GM23248 (cell line): ENCODE data around the gene GPR137B.

ENCODE experiments used
- EZH2 ChIP-seq: fragments of 200-600 bp; sonication (generic); IDR thresholded peaks from 2 replicates; pipeline ENCODE4 v1.6.1; 2018; ENCODE audit warnings: antibody characterized with exemption, mild to moderate bottlenecking; ENCODE audit not compliant: insufficient read depth, poor library complexity, severe bottlenecking
- EZH2phosphoT487 ChIP-seq: fragments of 200-600 bp; sonication (generic); IDR thresholded peaks from 2 replicates; pipeline ENCODE4 v1.6.1; 2018; ENCODE audit warnings: antibody characterized with exemption, moderate library complexity, mild to moderate bottlenecking, low read depth; ENCODE audit not compliant: insufficient read depth

DNA sequence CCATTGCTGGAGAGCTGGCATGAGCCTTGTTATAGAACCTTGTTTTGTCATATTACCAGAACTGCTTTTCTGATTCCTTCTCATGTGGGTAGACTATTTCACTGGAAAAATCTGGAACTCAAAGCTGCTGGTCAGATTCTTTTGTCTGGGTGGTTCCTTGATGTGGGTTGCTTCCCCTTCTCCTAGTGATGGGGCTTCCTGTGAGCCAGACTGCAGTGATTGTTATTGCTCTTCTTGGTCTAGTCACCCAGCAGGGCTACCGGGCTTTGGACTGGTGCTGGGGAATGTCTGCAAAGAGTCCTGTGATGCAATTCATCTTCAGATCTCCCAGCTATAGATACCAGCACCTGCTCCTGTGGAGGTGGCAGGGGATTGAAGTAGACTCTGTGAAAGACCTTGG is 59.4 kb downstream of the GPR137B start:
- TF ChIP-seq EZH2 (no peak), EZH2phosphoT487 (no peak)
